Colon (tissue), 2 donors: Measurements from ENCODE around the gene PNPLA5.
"Not testable (repeated sequence)": the region's sequence is repeated elsewhere in the genome, so short reads cannot be mapped to it uniquely, and the experiment has no call there.

Experiments used
- FAIRE-seq: peaks from 2 replicates; lab custom pipeline; 2012; peaks lifted over from hg19 to GRCh38; lab: Jason Lieb, UNC
- donor health status: control.
- donor health status: control.

PNPLA5 gene, protein sequence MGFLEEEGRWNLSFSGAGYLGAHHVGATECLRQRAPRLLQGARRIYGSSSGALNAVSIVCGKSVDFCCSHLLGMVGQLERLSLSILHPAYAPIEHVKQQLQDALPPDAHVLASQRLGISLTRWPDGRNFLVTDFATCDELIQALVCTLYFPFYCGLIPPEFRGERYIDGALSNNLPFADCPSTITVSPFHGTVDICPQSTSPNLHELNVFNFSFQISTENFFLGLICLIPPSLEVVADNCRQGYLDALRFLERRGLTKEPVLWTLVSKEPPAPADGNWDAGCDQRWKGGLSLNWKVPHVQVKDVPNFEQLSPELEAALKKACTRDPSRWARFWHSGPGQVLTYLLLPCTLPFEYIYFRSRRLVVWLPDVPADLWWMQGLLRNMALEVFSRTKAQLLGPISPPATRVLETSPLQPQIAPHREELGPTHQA

DNA sequence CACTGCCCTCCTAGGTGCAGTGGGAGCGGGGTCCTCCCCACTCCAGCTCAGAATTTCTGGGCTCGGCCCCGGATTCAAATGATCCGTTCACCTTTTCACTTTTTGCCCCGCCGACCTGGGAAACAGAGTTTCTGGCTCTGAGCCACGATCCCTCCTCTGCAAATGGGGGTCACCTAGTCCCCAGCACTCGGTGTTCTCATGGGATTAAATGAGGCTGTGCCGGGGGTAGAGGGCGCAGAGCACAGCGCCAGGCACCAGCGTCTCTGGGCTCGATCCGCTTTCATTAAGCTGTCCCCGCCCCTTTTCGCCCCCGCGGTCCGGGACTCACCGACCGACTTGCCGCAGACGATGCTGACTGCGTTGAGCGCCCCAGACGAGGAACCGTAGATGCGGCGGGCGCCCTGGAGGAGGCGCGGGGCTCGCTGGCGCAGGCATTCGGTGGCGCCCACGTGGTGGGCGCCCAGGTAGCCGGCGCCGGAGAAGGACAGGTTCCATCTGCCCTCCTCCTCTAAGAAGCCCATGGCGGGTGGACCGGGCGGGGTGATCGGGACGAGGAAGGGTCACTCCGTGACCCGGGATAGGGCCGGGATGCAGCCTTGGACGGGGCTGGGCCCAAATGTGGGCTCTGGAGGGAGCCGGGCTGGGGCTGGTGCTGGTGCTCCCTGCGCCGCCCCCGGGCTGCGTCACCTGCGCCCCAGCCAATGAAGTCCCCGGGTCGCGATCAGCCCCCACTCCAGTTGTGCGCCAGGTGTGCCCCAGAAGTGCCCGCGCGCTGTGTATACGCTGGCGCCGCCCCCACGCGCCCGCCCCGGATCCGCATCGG lies at the start of gene PNPLA5:
Gene PNPLA5, minus strand, starts transcription at position 654 of the 823 bp plus-strand sequence. Its CDS starts 133 bp downstream, at position 521.
- no peak for FAIRE-seq

DNA sequence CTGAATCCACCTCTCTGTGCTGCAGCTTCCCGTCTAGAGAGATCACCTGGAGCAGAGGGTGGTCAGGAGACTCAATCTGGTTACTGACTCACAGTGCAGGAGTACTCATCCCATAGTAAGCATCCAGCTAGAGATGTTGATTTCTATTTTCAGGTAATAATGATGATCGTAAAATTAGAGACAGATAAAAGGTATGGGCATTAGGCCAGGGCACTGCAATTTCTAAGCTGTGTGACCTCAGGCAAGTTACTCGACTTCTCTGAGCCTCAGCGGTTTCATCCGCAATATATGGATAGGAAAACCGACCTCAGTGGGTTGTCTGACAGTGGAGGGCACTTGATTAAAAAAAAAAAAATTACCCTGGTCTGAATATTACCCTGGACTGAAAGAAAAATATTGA lies 49.6 kb upstream of the PNPLA5 start:
- FAIRE-seq = no peak

DNA sequence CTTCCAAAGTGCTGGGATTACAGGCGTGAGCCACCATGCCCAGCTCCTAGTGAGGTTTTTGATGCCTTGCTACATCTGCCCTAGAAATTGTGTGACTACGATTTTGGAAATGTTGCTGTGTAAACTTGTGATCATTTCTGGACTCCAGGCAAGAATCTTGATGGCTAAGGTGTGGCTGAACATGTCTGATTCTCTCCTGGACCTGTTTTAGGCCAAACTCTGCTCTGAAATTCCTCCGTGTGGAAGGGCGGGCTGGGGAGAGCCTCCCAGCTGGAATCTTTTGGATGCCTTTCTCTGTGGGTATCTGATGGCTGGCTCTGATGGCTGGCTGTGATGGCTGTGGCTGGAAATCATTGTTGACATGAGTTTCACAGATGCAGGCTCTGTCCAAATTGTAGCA lies 40.0 kb upstream of the PNPLA5 start:
- no peak for FAIRE-seq

DNA sequence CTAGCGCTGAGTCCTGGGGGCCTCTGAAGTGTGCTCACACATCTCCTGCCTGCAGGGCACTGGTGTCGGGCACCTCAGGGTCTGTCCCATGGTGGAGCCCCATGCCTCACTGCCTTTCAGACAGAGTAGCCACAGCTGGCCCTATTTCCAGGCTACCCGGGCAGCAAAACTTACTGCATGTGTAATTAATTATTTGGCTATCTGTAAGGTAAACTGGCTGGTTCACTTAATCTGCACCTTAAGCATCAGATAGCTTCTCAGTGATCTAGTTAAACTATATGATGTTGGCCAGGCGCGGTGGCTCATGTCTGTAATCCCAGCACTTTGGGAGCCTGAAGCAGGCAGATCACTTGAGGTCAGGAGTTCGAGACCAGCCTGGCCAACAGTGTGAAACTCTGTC lies 37.1 kb upstream of the PNPLA5 start:
- no peak for FAIRE-seq

DNA sequence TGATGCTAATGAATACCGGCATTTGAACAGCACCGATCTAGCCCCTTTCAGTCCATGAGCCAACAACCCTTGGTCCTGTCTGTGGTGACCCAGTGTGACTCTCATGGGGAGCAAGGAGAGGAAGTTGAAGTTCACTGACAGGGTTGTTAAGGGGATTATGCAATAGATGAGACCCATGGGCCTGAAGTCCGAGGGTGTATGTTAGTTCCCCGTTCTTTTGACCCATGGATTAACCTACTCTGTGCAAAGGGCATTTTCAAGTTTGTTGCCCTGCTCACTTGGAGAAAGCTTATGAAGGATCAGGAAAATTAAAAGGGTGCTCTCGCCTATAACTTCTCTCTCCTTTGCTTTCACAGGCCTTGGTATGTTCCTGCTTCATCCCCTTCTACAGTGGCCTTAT lies 36.7 kb upstream of the PNPLA5 start:
- FAIRE-seq = no peak

DNA sequence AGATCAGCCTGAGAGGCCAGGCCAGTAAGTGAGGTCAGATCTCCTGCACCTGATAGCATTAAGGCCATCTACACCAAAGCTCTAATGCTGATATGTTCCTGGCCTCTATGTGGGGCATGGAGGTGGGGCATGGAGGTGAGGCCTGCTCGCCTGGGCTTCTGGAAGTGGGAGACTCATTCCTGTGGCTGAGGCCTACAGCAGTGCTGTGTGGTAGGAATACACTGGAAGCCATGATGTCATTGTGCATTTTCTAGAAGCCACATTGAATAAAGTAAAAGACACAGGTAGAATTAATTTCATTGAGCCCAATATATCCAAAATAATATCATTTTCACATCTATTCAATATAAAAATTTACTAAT lies 34.5 kb upstream of the PNPLA5 start:
- no peak for FAIRE-seq

DNA sequence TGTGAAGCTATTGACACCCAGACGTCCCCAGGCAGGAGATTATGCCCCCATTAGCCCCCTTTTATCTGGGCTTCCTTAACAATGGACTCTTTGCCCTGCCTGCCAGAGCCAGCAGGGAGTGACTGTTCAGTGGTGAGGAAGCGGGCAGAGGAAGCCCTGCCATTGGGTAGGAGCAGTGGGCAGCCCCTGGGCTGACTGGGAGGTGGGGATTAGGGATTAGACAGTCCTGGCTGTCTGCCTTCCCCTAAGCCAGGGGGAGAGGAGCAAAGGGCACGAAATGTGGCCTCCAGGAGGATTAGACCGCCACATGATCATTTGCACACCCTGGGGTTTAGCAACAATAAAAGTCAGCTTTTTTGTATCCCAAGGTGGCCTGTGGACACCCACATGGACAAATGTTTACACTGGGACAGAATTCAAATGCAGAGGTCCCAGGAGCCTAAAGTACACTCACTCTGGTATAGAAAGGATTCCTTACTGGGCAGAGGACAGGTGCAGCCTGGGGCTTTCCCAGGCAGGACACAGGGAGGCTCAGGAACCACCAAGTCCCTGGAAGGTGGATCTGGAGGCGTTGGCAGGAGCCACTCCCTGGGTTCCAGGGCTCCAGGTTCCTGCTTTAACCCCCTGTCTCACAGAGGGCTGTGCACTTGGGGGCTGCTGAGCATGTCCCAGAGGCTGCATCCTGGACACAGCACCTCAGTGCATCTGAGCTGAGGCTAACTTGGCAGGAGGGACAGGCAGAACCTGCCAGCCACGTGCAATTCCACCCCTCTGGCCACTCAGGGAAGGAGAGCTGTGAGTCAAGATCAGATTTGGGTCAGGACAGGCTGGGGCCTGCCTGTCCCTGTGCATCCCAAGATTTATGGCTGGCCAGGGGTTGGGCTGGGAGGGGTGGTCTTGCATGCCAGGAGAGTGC lies 33.9 kb upstream of the PNPLA5 start:
- FAIRE-seq = no peak

DNA sequence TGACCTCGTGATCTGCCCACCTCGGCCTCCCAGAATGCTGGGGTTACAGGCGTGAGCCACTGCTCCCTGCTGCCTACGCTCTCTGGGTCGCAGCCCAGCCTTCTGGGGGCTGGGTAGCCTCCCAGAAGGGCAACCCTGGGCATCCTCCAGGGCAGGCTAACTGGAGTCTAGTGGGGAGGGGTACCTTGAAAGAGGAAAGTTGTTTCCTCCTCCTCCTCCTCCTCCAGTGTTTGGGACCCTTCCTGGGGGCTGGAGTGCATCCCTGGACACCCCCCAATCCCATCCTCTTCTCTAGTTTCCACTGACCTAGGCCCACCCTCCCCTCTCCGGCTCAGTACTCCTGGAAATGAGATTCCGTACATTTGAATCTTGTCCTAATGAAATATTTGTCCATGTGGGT lies 33.1 kb upstream of the PNPLA5 start:
- FAIRE-seq = no peak

DNA sequence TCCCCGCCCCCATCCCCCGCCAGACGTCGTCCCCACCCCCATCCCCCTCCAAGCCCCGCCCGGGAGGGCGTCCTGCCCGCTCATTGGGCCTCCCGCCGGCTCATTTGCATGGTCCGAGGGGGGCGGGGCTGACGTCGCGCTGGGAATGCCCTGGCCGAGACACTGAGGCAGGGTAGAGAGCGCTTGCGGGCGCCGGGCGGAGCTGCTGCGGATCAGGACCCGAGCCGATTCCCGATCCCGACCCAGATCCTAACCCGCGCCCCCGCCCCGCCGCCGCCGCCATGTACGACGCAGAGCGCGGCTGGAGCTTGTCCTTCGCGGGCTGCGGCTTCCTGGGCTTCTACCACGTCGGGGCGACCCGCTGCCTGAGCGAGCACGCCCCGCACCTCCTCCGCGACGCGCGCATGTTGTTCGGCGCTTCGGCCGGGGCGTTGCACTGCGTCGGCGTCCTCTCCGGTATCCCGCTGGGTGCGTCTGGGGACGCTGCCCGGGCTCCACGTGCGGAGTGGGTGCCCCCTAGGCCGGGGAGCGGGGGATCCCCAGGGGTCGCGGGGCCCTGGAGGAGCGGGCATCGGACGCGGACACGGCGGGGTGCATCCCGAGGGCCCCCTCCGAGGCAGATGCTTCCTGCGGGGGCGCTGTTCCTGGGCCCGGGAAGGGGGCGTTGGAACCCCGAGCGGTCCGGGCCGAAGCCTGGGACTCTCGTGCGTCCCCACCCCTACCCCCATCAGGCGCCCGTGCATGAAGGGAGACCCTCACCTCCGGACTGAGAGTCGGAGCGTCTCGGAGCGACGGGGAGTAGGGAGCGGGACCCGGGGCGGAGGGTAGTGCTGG lies 32.0 kb upstream of the PNPLA5 start, which contains the start of gene PNPLA3:
Gene PNPLA3, plus strand, starts transcription at position 175 of the 834 bp plus-strand sequence. Its CDS starts 107 bp downstream, at position 282.
- no peak for FAIRE-seq

DNA sequence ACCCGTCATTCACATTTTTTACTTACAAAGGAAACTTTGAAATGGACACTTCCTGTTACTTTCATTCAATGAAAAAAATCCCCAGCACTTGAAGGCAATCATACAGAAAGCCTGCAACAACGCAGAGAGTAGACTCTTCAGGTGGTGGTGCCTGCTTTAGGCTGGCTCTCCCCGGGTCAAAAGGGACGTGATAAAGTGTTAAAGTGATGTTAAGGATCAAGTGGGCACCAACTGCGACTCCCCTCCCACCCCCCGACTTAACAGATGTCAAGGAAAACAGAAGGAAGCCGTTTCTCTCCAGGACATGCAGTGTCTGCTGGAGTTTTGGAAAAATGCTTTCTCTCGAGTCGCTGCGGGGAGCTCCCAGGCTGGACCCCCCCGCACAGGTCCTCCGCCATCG lies 31.4 kb upstream of the PNPLA5 start:
- FAIRE-seq = no peak

DNA sequence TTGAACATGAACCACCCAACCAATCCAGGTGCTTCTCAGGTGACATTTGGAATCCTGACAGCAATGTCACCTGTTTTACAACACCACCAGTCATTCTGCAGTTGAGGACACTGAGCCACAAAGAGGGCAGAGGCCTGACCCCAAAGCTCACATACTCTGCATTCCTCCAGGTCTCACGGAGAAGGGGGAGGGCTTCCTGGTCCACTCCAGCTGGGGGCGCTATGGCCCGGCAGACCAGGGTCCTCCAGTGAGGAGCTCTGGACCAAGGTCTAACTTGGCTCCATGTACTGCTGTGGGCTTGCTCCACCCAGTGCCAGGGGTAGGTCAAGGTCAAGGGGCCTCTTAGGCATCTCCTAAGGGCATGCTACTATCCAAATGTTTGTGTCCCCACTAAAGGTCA lies 30.3 kb upstream of the PNPLA5 start:
- no peak for FAIRE-seq

DNA sequence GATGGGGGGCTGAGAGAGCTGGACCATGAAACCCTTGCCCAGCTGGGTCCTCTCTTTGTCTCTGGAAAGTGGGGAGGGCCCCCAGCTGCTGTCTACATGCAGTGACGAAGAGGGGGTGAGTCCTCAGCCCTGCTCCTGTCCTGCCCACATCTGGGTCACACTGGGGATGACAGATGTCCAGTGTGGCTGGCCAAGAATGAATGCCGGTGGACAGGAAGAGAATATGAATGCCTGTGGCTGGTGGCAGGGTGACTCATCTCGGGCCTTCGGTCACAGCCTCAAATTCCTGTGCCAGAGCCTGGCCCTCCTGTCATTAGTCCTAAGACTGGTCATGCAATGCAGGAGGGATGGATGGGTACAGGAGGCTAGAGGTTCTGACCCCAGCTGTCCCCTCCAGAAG lies 29.6 kb upstream of the PNPLA5 start:
- FAIRE-seq = no peak

DNA sequence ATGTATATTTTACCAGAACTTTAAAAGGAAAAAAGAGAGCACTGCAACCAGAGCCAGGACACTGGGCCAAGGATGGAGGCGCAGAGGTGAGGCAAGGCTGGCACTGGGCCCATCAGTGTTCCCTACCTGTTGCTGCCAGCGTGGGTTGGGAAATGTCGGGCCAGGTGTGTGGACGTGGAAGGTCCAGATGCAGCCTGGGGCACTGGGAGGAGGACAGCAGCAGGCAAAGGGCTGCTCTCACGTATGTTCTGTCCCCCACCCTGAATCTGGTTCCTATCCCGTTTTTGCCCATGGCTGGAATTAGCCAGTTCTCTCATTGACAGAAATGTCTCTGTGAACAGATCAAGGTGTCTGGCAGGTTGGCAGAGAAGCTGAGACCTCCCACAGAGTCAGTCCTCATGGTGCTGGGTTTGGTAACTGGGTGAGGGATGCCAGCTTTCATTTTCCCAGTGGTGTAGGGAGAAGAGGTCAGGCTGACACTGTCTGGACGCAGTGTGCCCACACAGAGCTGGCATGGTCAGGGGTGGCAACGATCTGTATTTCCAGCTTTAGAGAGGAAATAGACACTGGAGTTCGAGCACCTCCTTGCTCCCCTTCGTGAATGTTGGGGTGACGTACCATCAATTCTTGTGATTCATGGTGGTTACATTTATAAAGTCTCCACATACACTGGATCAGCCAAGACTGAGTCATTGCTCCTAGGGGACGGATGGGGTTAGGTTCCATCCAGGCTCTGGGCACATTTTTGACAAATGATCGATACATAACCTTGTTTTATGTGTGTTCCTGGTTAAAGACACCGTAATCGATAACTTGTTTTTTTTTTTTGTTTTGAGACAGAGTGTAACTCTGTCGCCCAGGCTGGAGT lies 27.5 kb upstream of the PNPLA5 start:
- FAIRE-seq = no peak

DNA sequence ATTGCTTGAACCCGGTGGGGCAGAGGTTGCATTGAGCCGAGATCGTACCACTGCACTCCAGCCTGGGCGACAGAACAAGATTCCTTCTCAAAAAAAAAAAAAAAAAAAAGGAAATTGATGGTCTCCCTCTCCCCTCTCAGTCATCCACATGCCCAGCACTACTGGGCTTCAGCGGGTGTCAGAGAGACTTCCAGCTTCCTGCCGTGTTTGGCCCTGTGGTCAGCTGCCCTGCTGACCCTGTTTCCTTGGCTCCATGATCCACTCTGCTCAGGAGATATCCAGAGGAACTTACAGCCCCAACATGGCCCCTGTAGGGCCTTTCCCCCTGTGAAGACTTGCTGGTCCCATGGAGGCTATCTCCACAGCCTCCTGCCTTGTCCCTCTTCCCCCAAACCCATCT lies 25.7 kb upstream of the PNPLA5 start:
- FAIRE-seq = no peak

DNA sequence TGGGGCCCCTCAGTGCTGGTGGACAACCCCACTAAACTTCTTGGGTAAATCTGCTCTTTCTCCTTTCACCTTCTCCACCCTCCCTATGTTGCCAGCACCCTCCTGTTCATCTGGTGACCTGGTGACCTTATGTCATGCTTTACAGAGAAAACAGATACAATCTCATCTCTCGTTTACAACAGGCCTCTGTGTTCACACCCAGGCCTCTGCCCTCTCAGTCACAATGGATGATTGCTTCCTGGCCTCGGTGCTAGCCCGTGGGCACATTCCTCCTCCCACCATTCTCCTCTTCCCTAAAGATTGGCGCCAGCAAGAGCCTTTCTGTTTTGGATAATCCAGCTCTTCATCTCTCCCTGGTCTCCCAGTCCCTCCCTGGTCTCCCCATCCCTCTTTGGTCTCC lies 19.5 kb upstream of the PNPLA5 start:
- no peak for FAIRE-seq

DNA sequence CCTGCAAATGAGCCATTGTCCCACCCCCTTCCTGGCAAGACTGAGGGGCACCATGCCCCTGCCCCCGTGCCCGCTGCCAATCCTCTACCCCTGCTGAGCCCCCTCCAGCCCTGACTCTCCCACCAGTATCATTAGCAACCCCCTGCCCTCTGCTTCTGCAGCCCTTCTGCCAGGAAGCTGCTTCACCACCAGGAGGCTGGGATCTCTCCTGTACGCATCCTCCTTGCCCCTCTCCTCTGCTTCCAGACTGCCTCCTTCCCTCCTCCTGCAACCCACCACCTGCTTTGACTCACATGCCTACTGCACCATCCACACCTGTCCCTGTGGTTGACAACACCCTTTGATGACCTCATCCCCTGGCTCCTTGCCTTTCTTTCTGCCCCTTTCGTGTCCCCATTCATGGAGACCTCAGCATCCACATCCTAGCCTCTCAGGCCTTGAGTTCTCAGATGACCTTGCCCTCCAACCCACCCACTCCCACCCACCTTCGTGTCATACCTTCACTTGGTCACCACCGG lies 18.4 kb upstream of the PNPLA5 start:
- no peak for FAIRE-seq

DNA sequence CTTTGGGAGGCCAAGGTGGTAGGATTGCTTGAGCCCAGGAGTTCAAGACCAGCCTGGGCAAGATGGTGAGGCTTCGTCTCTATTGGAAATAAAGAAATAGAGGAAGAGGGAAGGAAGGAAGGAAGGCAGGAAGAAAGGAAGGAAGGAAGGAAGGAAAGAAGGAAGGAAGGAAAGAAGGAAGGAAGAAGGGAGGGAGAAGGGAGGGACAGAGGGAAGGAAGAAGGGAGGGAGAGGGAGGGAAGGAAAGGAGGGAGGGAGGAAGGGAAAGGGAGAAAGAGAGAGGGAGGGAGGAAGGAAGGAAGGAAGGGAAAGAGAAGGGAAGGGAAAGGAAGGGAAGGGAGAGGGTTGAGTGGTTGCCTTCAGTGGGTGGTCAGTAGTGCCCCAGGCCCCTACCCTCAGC lies 17.9 kb upstream of the PNPLA5 start:
- no peak for FAIRE-seq

DNA sequence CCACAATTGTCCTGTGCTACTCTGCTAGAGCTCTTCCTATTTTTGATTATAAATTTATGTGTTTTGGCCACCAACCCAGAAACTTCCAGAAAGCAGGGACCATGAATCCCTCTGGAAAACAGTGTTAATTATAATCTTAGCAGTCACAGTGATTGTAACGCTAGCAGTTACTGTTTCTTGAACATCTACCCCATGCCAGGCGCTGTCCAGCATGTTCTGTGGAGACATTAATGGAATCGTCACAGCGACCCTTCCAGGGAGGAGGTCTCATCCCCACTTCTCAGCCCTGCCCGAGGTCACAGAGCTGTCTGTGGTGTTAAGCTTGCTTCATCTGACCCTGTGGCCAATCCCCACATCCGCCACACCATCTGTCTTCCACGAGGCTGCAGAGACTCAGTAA lies 13.9 kb upstream of the PNPLA5 start:
- no peak for FAIRE-seq

DNA sequence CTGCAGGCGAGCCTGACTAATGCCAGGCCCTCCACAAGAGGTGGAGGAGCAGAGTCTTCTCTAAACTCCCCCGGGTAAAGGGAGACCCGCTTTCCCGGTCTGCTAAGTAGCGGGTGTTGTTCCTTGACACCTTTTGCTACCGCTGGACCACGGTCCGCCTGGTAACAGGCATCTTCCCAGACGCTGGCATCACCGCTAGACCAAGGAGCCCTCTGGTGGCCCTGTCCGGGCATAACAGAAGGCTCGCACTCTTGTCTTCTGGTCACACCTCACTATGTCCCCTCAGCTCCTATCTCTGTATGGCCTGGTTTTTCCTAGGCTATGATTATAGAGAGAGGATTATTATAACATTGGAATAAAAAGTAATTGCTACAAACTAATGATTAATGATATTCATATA lies 12.6 kb upstream of the PNPLA5 start:
- FAIRE-seq = not testable (repeated sequence)

DNA sequence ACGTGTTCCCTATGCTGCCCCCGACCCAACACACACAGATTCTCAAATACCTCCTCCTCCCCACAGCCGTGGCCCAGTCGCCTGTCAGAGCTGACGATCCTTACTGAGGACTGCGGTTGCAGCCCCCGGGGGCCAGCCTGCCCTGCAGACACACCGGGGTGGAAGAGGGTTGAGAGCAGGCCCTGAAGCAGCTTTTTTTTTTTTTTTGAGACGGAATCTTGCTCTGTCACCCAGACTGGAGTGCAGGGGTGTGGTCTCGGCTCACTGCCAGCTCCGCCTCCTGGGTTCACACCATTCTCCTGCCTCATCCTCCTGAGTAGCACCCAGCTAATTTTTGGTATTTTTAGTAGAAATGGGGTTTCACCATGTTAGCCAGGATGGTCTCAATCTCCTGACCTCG lies 11.2 kb upstream of the PNPLA5 start:
- not testable (repeated sequence) for FAIRE-seq
